CD8-positive, alpha-beta memory T cell (primary cell): ENCODE data around the gene PHC2. TPM values are rescaled to one million over a fixed set of nuclear protein-coding genes. Genes with fewer than 3 reads are reported as not detected.

Experiments used
- CTCF ChIA-PET: fragments of 350-600 bp; sonication (Branson Sonifier 250); formaldehyde crosslinking; loops from one replicate; lab custom pipeline; 2021; ENCODE audit warnings: antibody characterized with exemption; lab: Charles Lee
- POLR2A ChIA-PET: fragments of 350-600 bp; sonication (Branson Sonifier 250); formaldehyde crosslinking; loops from one replicate; lab custom pipeline; 2021; ENCODE audit warnings: antibody characterized with exemption; lab: Charles Lee
- DNase-seq, 5 donors: peaks; one replicate each; pipeline versions ENCODE4 v3.0.0 to v3.0.0-alpha.2; 2020 to 2022; ENCODE audit warnings: mixed read lengths in 1 of 5
- H3K27ac ChIP-seq: one replicate; pipeline ENCODE4 v1.7.0; 2013; ENCODE audit warnings: low read depth, mild to moderate bottlenecking, low read length, moderate library complexity
- H3K27me3 ChIP-seq: 2 replicates; pipeline ENCODE4 v1.7.0; 2013; ENCODE audit warnings: low read length, mild to moderate bottlenecking; ENCODE audit not compliant: insufficient read depth, poor library complexity, severe bottlenecking
- H3K36me3 ChIP-seq: 2 replicates; pipeline ENCODE4 v1.7.0; 2013; ENCODE audit warnings: mild to moderate bottlenecking, low read length, moderate library complexity; ENCODE audit not compliant: insufficient read depth
- H3K4me1 ChIP-seq: 2 replicates; pipeline ENCODE4 v1.7.0; 2013; ENCODE audit warnings: mild to moderate bottlenecking, low read length, moderate library complexity; ENCODE audit not compliant: insufficient read depth
- H3K4me3 ChIP-seq: 2 replicates; pipeline ENCODE4 v1.7.0; 2013; ENCODE audit warnings: mild to moderate bottlenecking, low read length
- H3K9me3 ChIP-seq: 2 replicates; pipeline ENCODE4 v1.7.0; 2013; ENCODE audit warnings: mild to moderate bottlenecking, low read length
- H3K27ac Mint-ChIP-seq, 8 donors: one replicate each; pipeline ENCODE4 v1.8.0; 2020 to 2021; ENCODE audit warnings: mixed read lengths in 8 of 8, mild to moderate bottlenecking in 6 of 8, inconsistent platforms in 3 of 8, moderate library complexity in 3 of 8
- H3K27me3 Mint-ChIP-seq, 2 donors: one replicate each; pipeline ENCODE4 v1.8.0; 2020 to 2021; ENCODE audit warnings: mixed read lengths in 2 of 2, mild to moderate bottlenecking in 1 of 2, moderate library complexity in 1 of 2
- H3K36me3 Mint-ChIP-seq, 3 donors: one replicate each; pipeline ENCODE4 v1.8.0; 2020 to 2021; ENCODE audit warnings: mixed read lengths in 3 of 3, inconsistent platforms in 1 of 3, mild to moderate bottlenecking in 1 of 3
- H3K4me1 Mint-ChIP-seq, 3 donors: one replicate each; pipeline ENCODE4 v1.8.0; 2020 to 2021; ENCODE audit warnings: mixed read lengths in 3 of 3, inconsistent platforms in 1 of 3, mild to moderate bottlenecking in 1 of 3
- H3K4me3 Mint-ChIP-seq, 7 donors: one replicate each; pipeline ENCODE4 v1.8.0; 2020 to 2021; ENCODE audit warnings: mixed read lengths in 7 of 7, mild to moderate bottlenecking in 6 of 7, moderate library complexity in 4 of 7, inconsistent platforms in 2 of 7
- H3K9me3 Mint-ChIP-seq, 5 donors: one replicate each; pipeline ENCODE4 v1.8.0; 2020 to 2022; ENCODE audit warnings: mixed read lengths in 5 of 5, mild to moderate bottlenecking in 3 of 5, moderate library complexity in 2 of 5, inconsistent platforms in 1 of 5
- polyA plus RNA-seq: library from polyadenylated mRNA; unstranded; fragments of 300-500 nt; fragmentation: Illumina TruSeq; gene quantifications from one replicate; pipeline ENCODE4 v1.2.3, GENCODE V29; 2021
- total RNA-seq, 2 experiments: library from RNA; stranded (reverse); gene quantifications; one replicate each; pipeline ENCODE4 v1.2.3, GENCODE V29; 2021

PHC2 gene
- total and polyA plus RNA-seq, 3 experiments from 2014 or later: 25.5 to 34.2 (median 25.8) TPM

DNA sequence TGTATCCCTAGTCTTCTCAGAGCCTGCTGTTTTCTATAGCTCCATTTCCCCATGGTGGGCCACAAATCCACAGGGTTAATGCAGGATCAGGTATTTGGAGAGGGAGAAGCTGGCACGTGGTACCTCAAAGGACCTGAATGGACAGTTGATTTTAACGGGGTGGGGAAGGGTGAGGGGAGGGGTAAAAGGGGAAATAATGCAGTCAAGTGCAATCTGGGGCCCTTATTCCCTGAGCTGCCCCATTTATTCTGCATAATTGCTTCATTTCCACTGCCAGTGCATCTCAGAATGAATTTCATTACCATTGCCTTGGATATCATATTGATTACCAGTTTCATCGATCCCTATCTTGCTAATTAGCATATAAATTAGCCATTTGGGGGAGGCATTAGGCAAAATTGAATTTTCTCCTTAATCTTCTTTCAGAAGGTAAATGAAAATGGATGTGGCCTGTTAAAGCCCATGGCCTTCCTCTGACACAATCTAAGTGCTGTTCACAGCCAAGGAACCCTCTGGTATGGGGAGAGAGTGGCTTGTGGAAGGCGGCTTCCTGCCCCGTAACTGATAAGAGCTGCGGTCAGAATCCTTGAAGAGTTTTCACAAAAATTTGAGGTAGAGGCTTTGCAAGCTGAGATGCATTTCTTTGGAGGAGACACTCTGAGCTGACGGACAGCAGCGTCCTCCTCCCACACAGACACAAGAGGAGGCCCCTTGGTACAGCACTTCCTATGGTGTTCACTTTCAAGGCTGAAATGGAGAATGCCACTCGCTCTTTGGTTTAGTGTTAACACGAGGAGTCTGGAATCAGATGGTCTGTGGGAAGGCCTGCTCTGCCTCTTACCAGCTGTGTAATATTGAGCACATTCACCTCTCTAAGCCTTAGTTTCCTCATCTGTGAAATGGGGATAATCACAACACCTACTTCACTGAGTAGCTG, 34.4 kb downstream of the PHC2 start:
- Histone ChIP-seq H3K27ac (no peak overlapping the region), H3K36me3 (no peaks in the 10 kb centered on the region), H3K9me3 (no peaks in the 10 kb centered on the region), H3K27me3 (no peaks in the 10 kb centered on the region), H3K4me1 (no peaks in the 10 kb centered on the region), H3K4me3 (no peak overlapping the region)
- H3K9me3 Mint-ChIP-seq: no peaks in the 10 kb centered on the region
- H3K27me3 Mint-ChIP-seq: peaks cover 14 to 49% of the 10 kb centered on the region in 2 donors
- H3K27ac Mint-ChIP-seq: no peak overlapping the region
- DNase-seq: no peak
- ChIA-PET POLR2A (no interaction called here), CTCF (no interaction called here)
- no peak overlapping the region for H3K4me3 Mint-ChIP-seq
- H3K36me3 Mint-ChIP-seq: no peaks in the 10 kb centered on the region
- H3K4me1 Mint-ChIP-seq: peaks cover 0 to 5% (median 0%) of the 10 kb centered on the region in 3 donors

DNA sequence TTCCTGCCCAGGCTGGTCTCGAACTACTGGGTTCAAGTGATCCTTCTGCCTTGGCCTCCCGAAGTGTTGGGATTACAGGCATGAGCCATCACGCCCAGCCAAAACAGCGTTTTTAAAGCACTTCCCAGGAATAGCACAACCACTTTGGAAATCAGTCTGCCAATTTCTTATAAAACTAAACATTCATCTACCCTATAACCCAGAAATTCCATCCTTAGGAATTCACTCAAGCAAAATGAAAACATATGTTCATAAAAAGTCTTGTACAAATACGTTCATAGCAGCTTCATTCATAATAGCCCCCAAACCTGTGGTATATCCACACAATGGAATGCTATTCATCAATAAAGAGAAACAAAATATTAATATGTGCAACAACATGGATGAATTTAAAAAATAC, 36.1 kb downstream of the PHC2 start:
- no peaks in the 10 kb centered on the region for H3K9me3 ChIP-seq
- H3K36me3 Mint-ChIP-seq: no peaks in the 10 kb centered on the region
- no peaks in the 10 kb centered on the region for H3K27me3 ChIP-seq
- H3K4me1 ChIP-seq: no peaks in the 10 kb centered on the region
- POLR2A ChIA-PET: no interaction called here
- DNase-seq: no peak
- H3K27me3 Mint-ChIP-seq: peaks cover 14 to 43% of the 10 kb centered on the region in 2 donors
- H3K4me1 Mint-ChIP-seq: peaks cover 0 to 5% (median 0%) of the 10 kb centered on the region in 3 donors
- H3K4me3 Mint-ChIP-seq: no peak overlapping the region
- H3K27ac ChIP-seq: no peak overlapping the region
- CTCF ChIA-PET: no interaction called here
- H3K36me3 ChIP-seq: no peaks in the 10 kb centered on the region
- no peak overlapping the region for H3K4me3 ChIP-seq
- H3K9me3 Mint-ChIP-seq: no peaks in the 10 kb centered on the region
- H3K27ac Mint-ChIP-seq: no peak overlapping the region

DNA sequence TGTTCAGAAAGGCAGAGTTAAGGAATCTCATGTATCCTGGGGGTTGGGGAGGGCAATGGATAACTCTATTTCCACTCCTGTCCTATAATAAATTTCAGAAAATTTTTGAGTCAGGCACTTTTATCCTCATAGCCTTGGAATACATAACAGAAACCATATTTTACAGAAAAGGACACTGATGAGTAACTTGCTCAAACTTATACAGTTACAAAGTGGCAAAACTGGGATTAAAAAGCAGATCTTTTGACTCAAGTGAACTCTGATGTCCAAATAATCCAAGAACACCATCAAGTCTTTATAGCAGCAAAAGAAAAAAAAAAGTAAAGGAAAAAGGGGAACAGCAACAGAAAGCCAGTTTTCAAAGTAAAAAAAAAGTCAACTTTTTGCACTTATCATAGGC, 36.9 kb downstream of the PHC2 start:
- Histone ChIP-seq H3K27ac (no peak overlapping the region), H3K27me3 (no peaks in the 10 kb centered on the region), H3K4me3 (no peak overlapping the region), H3K9me3 (no peaks in the 10 kb centered on the region), H3K36me3 (no peaks in the 10 kb centered on the region), H3K4me1 (no peaks in the 10 kb centered on the region)
- no peak overlapping the region for H3K27ac Mint-ChIP-seq
- ChIA-PET CTCF (no interaction called here), POLR2A (no interaction called here)
- peaks cover 14 to 35% of the 10 kb centered on the region in 2 donors for H3K27me3 Mint-ChIP-seq
- no peak for DNase-seq
- peaks cover 0 to 5% (median 0%) of the 10 kb centered on the region in 3 donors for H3K4me1 Mint-ChIP-seq
- no peaks in the 10 kb centered on the region for H3K36me3 Mint-ChIP-seq
- H3K9me3 Mint-ChIP-seq: no peaks in the 10 kb centered on the region
- no peak overlapping the region for H3K4me3 Mint-ChIP-seq

DNA sequence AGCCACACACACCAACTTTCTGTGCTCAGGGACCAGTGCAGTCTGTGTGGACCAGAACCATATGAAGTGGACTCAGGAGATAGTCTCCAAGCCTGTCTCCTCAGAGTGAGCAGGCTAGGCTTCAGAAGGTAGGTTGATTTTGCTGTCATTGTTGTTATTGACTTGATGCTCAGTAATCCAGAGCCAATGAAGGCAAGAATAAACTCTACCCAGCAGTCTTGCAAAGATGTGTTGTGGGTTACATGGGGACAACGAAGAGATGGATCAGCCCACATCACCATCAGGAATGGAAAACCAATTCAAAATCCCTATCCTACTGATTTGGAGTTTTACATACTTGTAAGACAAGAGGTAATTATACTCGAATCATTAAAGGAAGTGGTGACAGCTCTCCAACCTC, 37.4 kb downstream of the PHC2 start:
- ChIA-PET CTCF (interaction anchor here (0.7 kb wide), 1 partner anchor 794 kb away, joined by 3 read pairs; no protein-coding TSS in a partner anchor), POLR2A (no interaction called here)
- H3K4me1 Mint-ChIP-seq: peaks cover 0 to 5% (median 0%) of the 10 kb centered on the region in 3 donors
- Histone ChIP-seq H3K4me1 (no peaks in the 10 kb centered on the region), H3K27me3 (no peaks in the 10 kb centered on the region), H3K36me3 (no peaks in the 10 kb centered on the region), H3K4me3 (no peak overlapping the region), H3K27ac (no peak overlapping the region), H3K9me3 (no peaks in the 10 kb centered on the region)
- H3K4me3 Mint-ChIP-seq: no peak overlapping the region
- H3K27ac Mint-ChIP-seq: peak overlapping the region in 1 of 8 donors; percentile 9
- no peaks in the 10 kb centered on the region for H3K36me3 Mint-ChIP-seq
- H3K27me3 Mint-ChIP-seq: peaks cover 14 to 31% of the 10 kb centered on the region in 2 donors
- no peak for DNase-seq
- H3K9me3 Mint-ChIP-seq: no peaks in the 10 kb centered on the region

DNA sequence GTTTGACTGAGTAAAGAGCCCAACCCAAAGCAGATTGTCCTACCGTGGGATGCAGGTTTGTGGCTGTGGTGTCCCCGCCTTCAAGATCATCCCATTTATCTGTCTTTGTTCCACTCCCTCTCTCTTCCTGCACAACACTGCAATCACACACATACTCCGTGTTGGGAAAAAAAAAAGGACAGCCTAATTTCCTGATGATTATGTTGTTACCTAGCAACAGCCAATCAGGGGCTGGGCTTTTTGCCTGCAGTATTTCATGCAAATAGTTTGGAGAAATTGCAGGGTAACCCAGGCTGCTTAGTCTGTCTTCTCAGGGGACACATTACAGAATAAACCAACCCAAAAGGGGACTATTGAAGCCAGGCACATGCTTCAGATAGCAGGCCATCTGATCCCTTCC, 38.3 kb downstream of the PHC2 start:
- no peaks in the 10 kb centered on the region for H3K36me3 ChIP-seq
- Mint-ChIP-seq H3K36me3 (no peaks in the 10 kb centered on the region), H3K9me3 (no peaks in the 10 kb centered on the region), H3K27ac (no peak overlapping the region), H3K27me3 (peaks cover 14 to 28% of the 10 kb centered on the region in 2 donors), H3K4me3 (no peak overlapping the region), H3K4me1 (peaks cover 0 to 5% (median 0%) of the 10 kb centered on the region in 3 donors)
- H3K4me3 ChIP-seq: no peak overlapping the region
- no peaks in the 10 kb centered on the region for H3K4me1 ChIP-seq
- no peak overlapping the region for H3K27ac ChIP-seq
- POLR2A ChIA-PET: no interaction called here
- CTCF ChIA-PET: interaction anchor here (0.7 kb wide), 1 partner anchor 793 kb away, joined by 3 read pairs; no protein-coding TSS in a partner anchor
- H3K9me3 ChIP-seq: no peaks in the 10 kb centered on the region
- no peak for DNase-seq
- no peaks in the 10 kb centered on the region for H3K27me3 ChIP-seq

DNA sequence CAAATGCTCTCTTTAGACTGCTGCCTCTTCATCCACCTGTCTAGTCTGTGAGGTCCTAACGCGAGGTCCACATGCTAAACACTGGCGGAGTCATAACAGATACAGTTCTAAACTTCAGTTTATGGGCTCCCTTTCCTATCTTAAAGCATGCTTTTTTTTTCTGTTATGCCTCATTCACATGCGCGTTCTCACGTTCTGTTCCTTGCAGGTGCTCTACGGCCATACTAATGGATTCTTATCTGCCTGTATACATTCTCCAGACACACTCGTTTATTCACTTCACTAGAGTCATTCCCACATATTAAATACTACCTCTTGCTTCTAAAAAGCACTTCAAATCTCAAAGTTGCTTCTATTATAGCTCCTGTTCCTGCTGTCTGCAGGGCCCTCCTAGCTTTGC, 38.7 kb downstream of the PHC2 start:
- no peaks in the 10 kb centered on the region for H3K36me3 Mint-ChIP-seq
- no peaks in the 10 kb centered on the region for H3K9me3 Mint-ChIP-seq
- H3K4me1 Mint-ChIP-seq: peaks cover 0 to 5% (median 0%) of the 10 kb centered on the region in 3 donors
- peak overlapping the region in 1 of 8 donors; percentile 2 for H3K27ac Mint-ChIP-seq
- H3K27me3 ChIP-seq: no peaks in the 10 kb centered on the region
- ChIA-PET CTCF (no interaction called here), POLR2A (interaction anchor here (0.5 kb wide), 1 partner anchor 477 kb away, joined by 4 read pairs; no protein-coding TSS in a partner anchor)
- H3K4me3 ChIP-seq: no peak overlapping the region
- no peak overlapping the region for H3K27ac ChIP-seq
- peaks cover 14 to 28% of the 10 kb centered on the region in 2 donors for H3K27me3 Mint-ChIP-seq
- H3K4me1 ChIP-seq: no peaks in the 10 kb centered on the region
- H3K4me3 Mint-ChIP-seq: no peak overlapping the region
- no peak for DNase-seq
- no peaks in the 10 kb centered on the region for H3K36me3 ChIP-seq
- no peaks in the 10 kb centered on the region for H3K9me3 ChIP-seq

DNA sequence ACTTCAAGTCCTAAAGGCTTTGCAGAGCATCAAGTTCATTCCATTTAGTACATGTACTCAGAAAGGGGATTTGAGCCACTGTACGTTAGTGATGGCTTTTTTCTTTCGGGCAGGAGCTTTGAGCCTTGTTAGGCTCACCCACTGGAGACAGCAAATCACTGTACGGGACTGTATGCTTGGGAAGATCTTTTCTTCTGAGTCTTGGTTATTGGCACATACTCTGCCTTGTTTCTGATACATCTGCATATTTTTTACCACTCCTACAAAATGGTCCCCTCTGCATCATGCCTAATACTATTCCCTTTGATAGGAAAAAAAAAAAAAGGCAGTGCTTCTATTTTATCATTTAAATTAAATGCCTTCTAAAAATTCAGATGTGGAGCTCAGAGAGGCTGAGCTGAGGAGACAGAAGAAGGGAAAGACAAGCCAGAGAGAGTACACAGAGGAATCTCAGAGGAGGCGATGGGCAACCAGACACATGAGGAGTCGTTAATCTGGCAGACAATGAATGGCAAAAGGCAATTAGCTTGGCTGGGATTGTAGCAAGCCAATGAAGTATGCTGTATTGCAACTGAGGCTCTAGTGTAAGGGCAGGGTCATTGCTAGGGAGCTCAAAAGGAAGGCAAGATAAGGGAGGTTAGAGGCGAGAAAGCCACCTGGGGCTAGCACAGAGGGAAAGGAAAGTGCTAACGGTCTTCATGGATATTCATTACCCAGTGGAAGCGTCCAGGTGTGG, 39.4 kb downstream of the PHC2 start:
- H3K27ac ChIP-seq: no peak overlapping the region
- no peak overlapping the region for H3K27ac Mint-ChIP-seq
- no peaks in the 10 kb centered on the region for H3K27me3 ChIP-seq
- H3K27me3 Mint-ChIP-seq: peaks cover 14 to 28% of the 10 kb centered on the region in 2 donors
- no peaks in the 10 kb centered on the region for H3K36me3 Mint-ChIP-seq
- no peaks in the 10 kb centered on the region for H3K9me3 Mint-ChIP-seq
- H3K4me3 Mint-ChIP-seq: no peak overlapping the region
- POLR2A ChIA-PET: interaction anchor here (0.5 kb wide), 1 partner anchor 476 kb away, joined by 4 read pairs; no protein-coding TSS in a partner anchor
- no peak for DNase-seq
- H3K4me1 ChIP-seq: no peaks in the 10 kb centered on the region
- no peak overlapping the region for H3K4me3 ChIP-seq
- no peaks in the 10 kb centered on the region for H3K36me3 ChIP-seq
- peaks cover 0 to 1% (median 0%) of the 10 kb centered on the region in 3 donors for H3K4me1 Mint-ChIP-seq
- H3K9me3 ChIP-seq: no peaks in the 10 kb centered on the region
- CTCF ChIA-PET: no interaction called here

DNA sequence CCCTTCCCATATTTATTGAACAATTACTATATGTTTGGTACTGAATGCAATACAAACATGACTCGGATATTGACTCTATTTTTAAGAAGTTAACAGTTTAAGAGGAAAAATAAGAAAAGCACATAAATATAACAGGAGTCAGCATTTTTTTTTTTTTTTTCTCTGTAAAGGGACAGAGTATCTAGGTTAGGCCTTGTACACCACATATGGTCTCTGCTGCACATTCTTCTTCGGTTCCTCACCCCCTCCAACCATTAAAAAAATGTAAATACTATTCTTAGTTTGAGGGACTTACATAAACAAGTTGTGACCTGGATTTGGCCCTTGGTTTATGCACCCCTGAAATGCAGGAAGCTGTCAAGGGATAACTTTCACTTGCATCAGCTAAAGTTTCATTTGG, 40.4 kb downstream of the PHC2 start:
- H3K4me1 Mint-ChIP-seq: no peaks in the 10 kb centered on the region
- no peaks in the 10 kb centered on the region for H3K9me3 ChIP-seq
- DNase-seq: no peak
- no peak overlapping the region for H3K27ac ChIP-seq
- H3K27me3 Mint-ChIP-seq: peaks cover 17 to 24% of the 10 kb centered on the region in 2 donors
- H3K4me1 ChIP-seq: no peaks in the 10 kb centered on the region
- H3K27me3 ChIP-seq: no peaks in the 10 kb centered on the region
- H3K4me3 ChIP-seq: no peak overlapping the region
- ChIA-PET CTCF (no interaction called here), POLR2A (no interaction called here)
- H3K36me3 ChIP-seq: no peaks in the 10 kb centered on the region
- H3K4me3 Mint-ChIP-seq: no peak overlapping the region
- no peaks in the 10 kb centered on the region for H3K9me3 Mint-ChIP-seq
- H3K27ac Mint-ChIP-seq: no peak overlapping the region
- H3K36me3 Mint-ChIP-seq: no peaks in the 10 kb centered on the region
